GM19463 (cell line): ENCODE measurements around the gene ADAMTS15.

Experiments
- ATAC-seq: cut with Tn5 transposase; IDR thresholded peaks from one replicate; pipeline ENCODE4 v1.9.1; 2021; ENCODE audit warnings: mild to moderate bottlenecking, moderate library complexity; ENCODE audit not compliant: unreplicated experiment

ADAMTS15 gene

GRCh38 chr11:130510407-130511006 lies 62.1 kb downstream of the ADAMTS15 start:
- ATAC-seq, result no peak

- no peak for ATAC-seq
Observed at GRCh38 chr11:130511765-130512164, 63.3 kb downstream of the ADAMTS15 start.

DNA sequence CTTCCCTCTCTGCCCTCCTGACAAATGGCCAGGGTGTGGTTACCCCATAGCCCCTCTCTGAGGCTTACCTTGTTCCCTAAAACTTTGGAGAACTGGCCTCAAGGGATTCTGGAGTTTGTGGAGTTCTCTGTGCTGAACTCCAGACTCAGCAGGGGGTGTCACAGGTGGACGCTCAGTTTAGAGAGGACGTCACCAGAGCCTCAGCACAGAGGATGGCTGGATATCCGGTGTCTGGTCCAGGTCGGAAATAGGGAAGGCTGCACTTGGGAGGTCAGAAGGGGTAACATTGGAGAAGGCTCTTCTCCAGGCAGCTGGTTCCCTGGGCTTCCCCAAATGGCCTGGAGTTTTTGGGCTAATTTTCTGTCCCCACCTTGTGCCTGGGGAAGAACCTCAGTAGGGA lies 64.2 kb downstream of the ADAMTS15 start:
- no peak for ATAC-seq

DNA sequence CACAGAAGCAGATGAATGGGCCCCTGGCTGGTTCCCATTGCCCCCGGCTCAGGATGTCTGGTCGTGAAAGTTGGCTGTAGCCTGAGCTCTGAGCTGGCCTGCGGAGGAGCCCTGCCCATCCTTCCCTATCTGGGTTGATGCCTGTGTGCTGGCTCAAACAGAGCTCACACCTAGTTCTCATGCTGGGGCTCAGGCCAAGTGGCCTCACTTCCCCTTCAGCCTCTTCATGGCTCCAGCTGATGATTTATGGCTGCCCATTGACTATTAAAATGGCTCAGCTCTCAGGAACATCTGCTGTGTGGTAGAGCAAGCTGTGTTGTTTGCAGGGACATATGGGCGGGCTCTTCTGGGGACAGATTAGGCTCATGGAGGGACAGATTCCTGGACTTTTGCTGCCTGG lies 64.7 kb downstream of the ADAMTS15 start:
- ATAC-seq, result no peak

- no peak for ATAC-seq
Observed at GRCh38 chr11:130514316-130514715, 65.9 kb downstream of the ADAMTS15 start.

DNA sequence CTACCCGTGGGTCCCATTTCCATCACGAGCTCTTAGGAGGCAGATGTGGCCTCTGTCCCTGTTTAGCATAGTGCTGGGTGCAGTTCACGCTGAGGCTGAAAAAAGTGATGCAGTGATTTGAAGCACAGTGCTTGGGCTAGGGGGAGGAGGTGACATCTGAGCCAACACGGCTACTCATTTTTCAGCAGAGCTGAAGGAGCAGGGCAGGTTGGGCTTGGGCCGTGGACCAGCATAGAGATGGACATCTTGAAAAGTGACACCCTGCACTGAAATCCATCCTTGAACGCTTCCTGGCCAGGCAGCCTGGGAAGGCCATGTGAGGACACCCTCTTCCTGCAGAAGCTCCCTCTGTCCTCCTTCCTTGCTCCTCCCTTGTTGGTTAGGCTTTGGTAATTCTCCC lies 66.4 kb downstream of the ADAMTS15 start:
- ATAC-seq, result no peak

GRCh38 chr11:130515829-130516553 lies 67.5 kb downstream of the ADAMTS15 start:
- ATAC-seq, result no peak

DNA sequence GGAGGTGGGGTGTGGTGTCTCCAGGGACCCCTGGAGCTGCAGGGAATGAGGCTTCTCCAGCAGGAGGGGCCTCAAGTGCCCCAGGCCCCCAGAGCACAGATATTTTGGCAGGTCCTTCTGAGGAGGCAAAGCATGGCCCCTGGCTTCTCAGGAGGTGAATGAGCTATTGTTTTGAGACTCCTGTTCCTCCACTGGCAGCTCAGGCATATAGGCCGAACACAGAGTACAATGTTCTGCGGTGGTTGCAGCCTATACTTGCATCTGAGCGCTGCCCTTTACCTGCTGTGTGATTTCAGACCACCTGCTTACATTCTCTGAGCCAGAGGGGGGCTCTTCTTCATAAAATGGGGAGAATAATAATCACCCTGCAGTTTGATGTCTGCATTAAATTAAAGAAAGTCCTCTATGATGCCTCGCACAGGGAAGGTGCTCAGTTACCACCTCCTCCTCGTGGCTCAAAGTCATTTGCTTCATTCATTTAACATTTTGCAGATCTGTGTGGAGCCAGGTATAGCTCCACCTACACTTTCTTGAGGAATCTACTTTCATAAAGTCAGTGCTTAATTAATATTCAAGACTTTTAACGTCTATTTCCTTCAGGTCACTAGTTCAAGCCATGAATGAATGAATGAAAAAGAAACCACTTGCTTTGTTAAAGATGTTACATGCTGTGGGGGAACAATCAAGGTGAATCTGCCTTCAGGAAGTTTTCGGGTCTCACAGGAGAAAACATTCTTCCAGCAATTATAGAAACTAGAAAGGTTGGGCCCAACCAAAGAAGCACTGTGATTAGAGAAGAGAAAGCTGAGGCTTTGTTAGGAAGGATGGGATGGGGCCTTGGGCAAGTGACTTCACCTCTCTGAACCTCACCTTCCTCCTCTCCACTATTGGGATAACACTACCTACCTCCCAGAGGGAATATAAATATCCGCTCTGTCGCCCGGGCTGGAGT lies 68.4 kb downstream of the ADAMTS15 start:
- no peak for ATAC-seq

DNA sequence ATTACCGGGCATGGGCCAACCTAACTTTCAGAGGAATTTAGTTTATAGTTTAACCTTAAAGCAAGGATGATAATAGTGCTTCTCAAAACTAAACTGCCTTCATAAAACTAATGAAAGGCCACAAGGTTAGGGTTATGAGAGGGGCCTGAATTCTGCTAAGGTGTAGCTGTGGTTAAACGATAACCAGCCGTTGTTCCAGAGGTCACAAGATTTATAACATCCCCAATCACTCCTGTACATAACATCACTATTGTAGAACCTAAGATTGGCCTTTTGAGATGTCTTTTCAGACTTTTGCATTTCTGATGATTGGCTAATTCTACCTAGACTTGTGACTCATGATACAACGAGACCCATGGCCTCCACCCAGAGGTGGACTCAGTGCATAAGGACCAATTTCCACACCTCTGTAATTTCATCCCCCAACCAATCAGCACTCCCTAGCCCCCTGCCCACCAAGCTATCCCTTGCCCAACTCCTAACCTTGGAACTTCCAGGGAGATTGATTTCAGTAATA lies 69.8 kb downstream of the ADAMTS15 start:
- ATAC-seq, result no peak

DNA sequence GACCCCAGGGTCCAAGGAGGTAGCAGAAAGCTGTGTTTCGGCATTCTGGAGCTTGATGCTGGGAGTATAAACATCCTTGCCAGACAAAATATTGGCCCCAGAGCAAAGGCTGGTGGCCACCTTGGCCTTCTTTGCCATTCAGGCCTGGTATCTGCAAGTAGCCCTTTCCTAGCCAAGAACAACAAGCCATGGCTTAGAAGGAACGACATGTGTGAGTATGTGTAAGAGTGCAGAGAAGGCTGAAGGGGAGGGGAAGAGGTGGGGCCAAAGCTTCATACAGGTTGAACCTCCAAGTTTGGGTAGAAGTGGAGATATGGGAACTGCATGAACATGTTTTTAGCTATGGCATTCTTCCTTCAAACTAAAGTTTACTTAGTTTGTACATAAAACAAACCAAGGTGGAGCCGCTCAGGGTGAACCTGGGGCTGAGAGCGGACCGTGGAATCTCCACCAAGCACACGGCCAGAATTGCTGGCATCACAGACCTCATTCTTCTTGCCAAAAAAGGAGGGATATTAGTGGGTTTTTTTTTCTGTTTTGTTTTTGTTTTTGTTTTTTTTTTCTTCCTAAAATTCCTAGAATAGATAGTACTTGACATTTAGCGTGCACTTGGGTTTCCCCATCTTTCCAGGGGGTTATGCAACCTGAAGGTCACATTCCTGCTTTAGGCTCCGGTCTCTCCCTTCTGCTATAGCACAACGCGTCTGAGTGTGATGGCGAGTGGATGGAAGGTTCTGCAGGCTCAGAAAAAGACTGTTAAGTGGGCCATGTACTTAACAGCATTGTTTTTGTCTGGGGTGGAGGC lies 70.9 kb downstream of the ADAMTS15 start:
- no peak for ATAC-seq

DNA sequence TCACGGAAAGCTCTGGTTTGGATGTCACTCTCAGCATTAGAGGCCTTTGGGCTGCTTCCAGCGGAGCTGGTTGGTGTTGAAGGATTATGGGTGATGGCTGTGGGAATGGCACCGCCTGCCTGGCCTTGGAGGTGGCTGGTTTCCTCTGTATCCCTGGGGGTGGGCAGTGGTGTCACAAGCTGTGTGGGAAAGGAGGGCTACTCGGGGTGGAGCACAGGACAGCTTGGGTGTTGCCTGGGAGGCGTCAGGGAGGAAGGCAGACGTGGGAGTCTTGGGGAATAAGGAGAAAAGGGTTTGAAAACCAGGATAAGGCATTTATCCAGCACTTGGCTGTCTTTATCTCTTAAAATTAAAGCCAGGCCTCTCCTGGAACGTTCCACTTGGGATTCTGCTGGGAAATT lies 71.8 kb downstream of the ADAMTS15 start:
- no peak for ATAC-seq

DNA sequence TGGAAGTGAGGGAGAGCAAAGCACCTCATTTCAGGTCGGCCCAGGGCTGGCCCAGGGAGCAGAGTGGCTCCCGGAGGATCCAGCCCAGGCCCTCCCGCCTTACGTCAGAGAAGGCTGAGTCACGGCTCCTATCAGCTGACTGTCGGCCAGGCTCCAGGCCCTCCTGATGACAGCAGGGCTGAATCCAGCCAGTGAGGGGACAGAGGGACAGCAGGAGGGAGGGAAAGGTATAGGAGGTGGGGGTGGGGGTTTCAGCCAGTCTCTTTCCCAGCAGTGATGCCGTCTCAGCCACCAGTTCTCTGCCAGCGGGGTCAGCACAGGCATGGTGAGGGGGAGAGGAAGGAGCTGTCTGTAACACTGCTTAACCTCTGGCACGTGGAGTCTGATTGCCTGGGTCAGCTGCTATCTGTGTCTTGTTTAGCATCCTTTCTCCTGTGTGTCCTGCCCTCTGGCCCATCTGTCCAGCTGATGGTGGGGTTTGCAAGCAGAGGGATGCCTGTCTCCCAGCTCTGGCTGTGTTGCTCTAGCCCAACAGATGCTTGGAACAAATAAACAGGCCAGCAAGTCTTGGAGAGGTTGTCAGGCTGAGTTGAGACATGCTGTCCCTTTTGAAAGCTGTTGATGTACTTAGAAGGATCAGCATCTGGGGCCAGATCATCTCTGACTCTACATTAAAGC lies 74.0 kb downstream of the ADAMTS15 start:
- no peak for ATAC-seq

GRCh38 chr11:130523166-130523565 lies 74.7 kb downstream of the ADAMTS15 start:
- ATAC-seq, result no peak

GRCh38 chr11:130523609-130524008 lies 75.2 kb downstream of the ADAMTS15 start:
- no peak for ATAC-seq

- no peak for ATAC-seq
Observed at GRCh38 chr11:130524132-130524790, 75.8 kb downstream of the ADAMTS15 start.

DNA sequence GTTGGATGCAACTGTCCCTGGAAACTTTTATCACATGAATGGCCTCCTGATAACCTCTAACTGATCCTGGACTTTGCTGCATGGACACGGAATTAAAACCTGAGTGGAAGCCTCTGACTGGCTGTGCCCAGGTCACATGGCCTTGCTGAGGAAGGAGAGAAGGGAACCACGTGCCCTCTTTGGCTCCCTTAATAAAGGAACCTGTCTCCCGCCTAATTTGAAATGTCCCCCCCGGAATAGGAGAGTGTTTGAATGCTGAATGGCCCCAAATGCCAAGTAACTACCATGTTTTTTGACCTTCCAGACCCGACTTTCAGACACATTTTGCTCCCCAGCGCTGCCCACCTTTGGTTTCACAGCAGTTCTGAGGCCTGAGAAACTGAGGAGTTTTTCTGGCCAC lies 76.9 kb downstream of the ADAMTS15 start:
- no peak for ATAC-seq
